Smooth muscle cell (in vitro differentiated cells): Measurements from ENCODE around the gene SLC26A1. TPM values are rescaled to one million over a fixed set of nuclear protein-coding genes. Genes with fewer than 3 reads are reported as not detected.

Source experiments
- DNase-seq: peaks from one replicate; lab custom pipeline; 2025; ENCODE audit not compliant: unreplicated experiment; lab: John Stamatoyannopoulos, UW
- H2AFZ ChIP-seq: fragments of 200-600 bp; sonication (generic); 2 replicates; pipeline ENCODE4 v1.6.0; 2016; ENCODE audit warnings: antibody characterized with exemption, low read depth, mild to moderate bottlenecking
- H3F3A ChIP-seq: fragments of 200-600 bp; sonication (generic); 2 replicates; pipeline ENCODE4 v1.6.0; 2017; ENCODE audit warnings: antibody characterized with exemption, low read depth
- H3K27ac ChIP-seq: fragments of 200-600 bp; sonication (generic); 2 replicates; pipeline ENCODE4 v1.5.1; 2016; ENCODE audit warnings: low read depth, mild to moderate bottlenecking
- H3K27me3 ChIP-seq: fragments of 200-600 bp; sonication (generic); 2 replicates; pipeline ENCODE4 v1.6.1; 2016; ENCODE audit warnings: low read depth, mild to moderate bottlenecking
- H3K36me3 ChIP-seq: fragments of 200-600 bp; sonication (generic); 2 replicates; pipeline ENCODE4 v1.5.1; 2016; ENCODE audit warnings: low read depth
- H3K4me1 ChIP-seq: fragments of 200-600 bp; sonication (generic); 2 replicates; pipeline ENCODE4 v1.5.1; 2016; ENCODE audit warnings: low read depth
- H3K4me2 ChIP-seq: fragments of 200-600 bp; sonication (generic); 2 replicates; pipeline ENCODE4 v1.6.0; 2016; ENCODE audit warnings: mild to moderate bottlenecking
- H3K4me3 ChIP-seq: fragments of 200-600 bp; sonication (generic); 2 replicates; pipeline ENCODE4 v1.5.1; 2016; ENCODE audit warnings: mild to moderate bottlenecking
- H3K79me2 ChIP-seq: fragments of 200-600 bp; sonication (generic); 2 replicates; pipeline ENCODE4 v1.6.0; 2016; ENCODE audit warnings: low read depth, mild to moderate bottlenecking
- H3K9ac ChIP-seq: fragments of 200-600 bp; sonication (generic); 2 replicates; pipeline ENCODE4 v1.6.0; 2016; ENCODE audit warnings: low read depth
- H3K9me3 ChIP-seq: fragments of 200-600 bp; sonication (generic); replicated peaks from 2 replicates; pipeline ENCODE4 v1.5.1; 2016; ENCODE audit warnings: low read depth
- H4K20me1 ChIP-seq: fragments of 200-600 bp; sonication (generic); 2 replicates; pipeline ENCODE4 v1.6.0; 2016; ENCODE audit warnings: low read depth
- CTCF ChIP-seq: fragments of 200-600 bp; sonication (generic); IDR thresholded peaks from 2 replicates; pipeline ENCODE4 v1.5.1; 2017; ENCODE audit warnings: borderline replicate concordance, mild to moderate bottlenecking, antibody characterized with exemption; ENCODE audit not compliant: insufficient read depth, poor library complexity, severe bottlenecking
- WGBS: methylation state at CpG from one replicate; pipeline ENCODE4 v1.1.7; 2016; ENCODE audit warnings: low lambda C conversion rate; 5-methylcytosine and 5-hydroxymethylcytosine counted together
- polyA plus RNA-seq: library from polyadenylated mRNA; unstranded; fragments of >200 nt; fragmentation: Nextera tagmentation; extraction: Ambion mirVana; gene quantifications from 2 replicates; pipeline ENCODE4 v1.2.1, GENCODE V29; 2016
- total RNA-seq: library from RNA; depleted of rRNA; stranded (reverse); fragments of >200 nt; gene quantifications from 2 replicates; pipeline ENCODE4 v1.2.3, GENCODE V29; 2014

The SLC26A1 gene
- total and polyA plus RNA-seq, 2 experiments from 2014 or later, result 0.67 to 1.7 TPM

DNA sequence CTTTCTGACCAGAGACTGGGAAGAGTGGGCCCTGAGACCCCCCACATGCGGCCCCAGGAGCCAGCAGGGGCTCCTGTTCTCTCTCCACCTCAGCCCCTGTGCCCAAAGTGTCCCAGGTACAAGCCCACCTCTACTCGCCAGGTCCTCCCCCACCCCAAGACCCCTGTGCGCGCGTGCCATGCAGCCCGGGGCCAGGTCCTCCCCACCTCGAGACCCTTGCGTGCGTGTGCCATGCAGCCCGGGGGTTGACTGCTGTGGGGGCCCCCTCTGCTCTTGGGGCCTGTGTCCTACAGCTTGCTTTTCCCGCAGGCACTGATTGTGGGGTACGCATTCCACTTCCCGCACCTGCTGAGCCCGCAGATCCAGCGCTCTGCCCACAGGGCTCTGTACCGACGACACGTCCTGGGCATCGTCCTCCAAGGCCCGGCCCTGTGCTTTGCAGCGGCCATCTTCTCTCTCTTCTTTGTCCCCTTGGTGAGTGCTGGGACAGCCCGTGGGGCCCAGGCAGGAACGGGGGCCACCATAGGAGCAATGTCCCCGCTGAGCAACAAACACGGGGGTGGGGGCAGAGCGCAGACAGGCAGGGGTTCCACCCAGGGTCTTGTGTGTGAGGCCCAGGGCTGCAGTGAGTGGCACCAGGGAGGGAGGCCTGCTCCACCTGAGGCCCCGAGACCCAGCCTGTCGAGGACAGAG, 40.2 kb downstream of the SLC26A1 start:
- no peak for TF ChIP-seq CTCF
- Histone ChIP-seq H3K36me3 (no peaks in the 10 kb centered on the region), H3K27ac (no peak overlapping the region), H3K27me3 (no peaks in the 10 kb centered on the region), H3K9me3 (no peaks in the 10 kb centered on the region), H2AFZ (no peak overlapping the region), H3K4me3 (no peak overlapping the region), H4K20me1 (no peaks in the 10 kb centered on the region), H3K4me2 (no peak overlapping the region), H3F3A (no peaks in the 10 kb centered on the region), H3K9ac (no peak overlapping the region), H3K4me1 (no peaks in the 10 kb centered on the region), H3K79me2 (no peaks in the 10 kb centered on the region)
- no peak for DNase-seq
- 94% methylated on average over 27 of the region's 28 CpGs for WGBS

- Histone ChIP-seq H3K27me3 (no peaks in the 10 kb centered on the region), H4K20me1 (no peaks in the 10 kb centered on the region), H3K27ac (no peak overlapping the region), H3K4me1 (no peaks in the 10 kb centered on the region), H3K9ac (no peak overlapping the region), H3F3A (no peaks in the 10 kb centered on the region), H3K36me3 (no peaks in the 10 kb centered on the region), H3K9me3 (no peaks in the 10 kb centered on the region), H3K4me3 (no peak overlapping the region), H2AFZ (no peak overlapping the region), H3K79me2 (no peaks in the 10 kb centered on the region), H3K4me2 (no peak overlapping the region)
- no peak for TF ChIP-seq CTCF
- DNase-seq, result no peak
- WGBS, result 94% methylated on average over 18 of the region's 23 CpGs
These were observed 41.4 kb downstream of the SLC26A1 start for GRCh38 chr4:951594-952468.

- H3K27me3 ChIP-seq, result no peaks in the 10 kb centered on the region
- WGBS, result 89% methylated on average over 7 of the region's 7 CpGs
- no peak overlapping the region for H3K4me3 ChIP-seq
- H3K4me1 ChIP-seq, result no peaks in the 10 kb centered on the region
- no peak overlapping the region for H3K9ac ChIP-seq
- no peaks in the 10 kb centered on the region for H3K79me2 ChIP-seq
- H4K20me1 ChIP-seq, result peaks cover 4% of the 10 kb centered on the region
- no peaks in the 10 kb centered on the region for H3K36me3 ChIP-seq
- no peak for DNase-seq
- H2AFZ ChIP-seq, result no peak overlapping the region
- H3K4me2 ChIP-seq, result no peak overlapping the region
- H3F3A ChIP-seq, result no peaks in the 10 kb centered on the region
- no peaks in the 10 kb centered on the region for H3K9me3 ChIP-seq
- no peak overlapping the region for H3K27ac ChIP-seq
- TF ChIP-seq CTCF, result no peak
These were observed 42.0 kb downstream of the SLC26A1 start for GRCh38 chr4:951186-951585.
